Smooth muscle cell (in vitro differentiated cells): ENCODE data around the gene KSR1. TPM values are rescaled to one million over a fixed set of nuclear protein-coding genes. Genes with fewer than 3 reads are reported as not detected.

Experiments
- DNase-seq: peaks from one replicate; lab custom pipeline; 2025; ENCODE audit not compliant: unreplicated experiment; lab: John Stamatoyannopoulos, UW
- H2AFZ ChIP-seq: fragments of 200-600 bp; sonication (generic); 2 replicates; pipeline ENCODE4 v1.6.0; 2016; ENCODE audit warnings: antibody characterized with exemption, low read depth, mild to moderate bottlenecking
- H3F3A ChIP-seq: fragments of 200-600 bp; sonication (generic); 2 replicates; pipeline ENCODE4 v1.6.0; 2017; ENCODE audit warnings: antibody characterized with exemption, low read depth
- H3K27ac ChIP-seq: fragments of 200-600 bp; sonication (generic); 2 replicates; pipeline ENCODE4 v1.5.1; 2016; ENCODE audit warnings: low read depth, mild to moderate bottlenecking
- H3K27me3 ChIP-seq: fragments of 200-600 bp; sonication (generic); 2 replicates; pipeline ENCODE4 v1.6.1; 2016; ENCODE audit warnings: low read depth, mild to moderate bottlenecking
- H3K36me3 ChIP-seq: fragments of 200-600 bp; sonication (generic); 2 replicates; pipeline ENCODE4 v1.5.1; 2016; ENCODE audit warnings: low read depth
- H3K4me1 ChIP-seq: fragments of 200-600 bp; sonication (generic); 2 replicates; pipeline ENCODE4 v1.5.1; 2016; ENCODE audit warnings: low read depth
- H3K4me2 ChIP-seq: fragments of 200-600 bp; sonication (generic); 2 replicates; pipeline ENCODE4 v1.6.0; 2016; ENCODE audit warnings: mild to moderate bottlenecking
- H3K4me3 ChIP-seq: fragments of 200-600 bp; sonication (generic); 2 replicates; pipeline ENCODE4 v1.5.1; 2016; ENCODE audit warnings: mild to moderate bottlenecking
- H3K79me2 ChIP-seq: fragments of 200-600 bp; sonication (generic); 2 replicates; pipeline ENCODE4 v1.6.0; 2016; ENCODE audit warnings: low read depth, mild to moderate bottlenecking
- H3K9ac ChIP-seq: fragments of 200-600 bp; sonication (generic); 2 replicates; pipeline ENCODE4 v1.6.0; 2016; ENCODE audit warnings: low read depth
- H3K9me3 ChIP-seq: fragments of 200-600 bp; sonication (generic); replicated peaks from 2 replicates; pipeline ENCODE4 v1.5.1; 2016; ENCODE audit warnings: low read depth
- H4K20me1 ChIP-seq: fragments of 200-600 bp; sonication (generic); 2 replicates; pipeline ENCODE4 v1.6.0; 2016; ENCODE audit warnings: low read depth
- WGBS: methylation state at CpG from one replicate; pipeline ENCODE4 v1.1.7; 2016; ENCODE audit warnings: low lambda C conversion rate; 5-methylcytosine and 5-hydroxymethylcytosine counted together
- polyA plus RNA-seq: library from polyadenylated mRNA; unstranded; fragments of >200 nt; fragmentation: Nextera tagmentation; extraction: Ambion mirVana; gene quantifications from 2 replicates; pipeline ENCODE4 v1.2.1, GENCODE V29; 2016
- total RNA-seq: library from RNA; depleted of rRNA; stranded (reverse); fragments of >200 nt; gene quantifications from 2 replicates; pipeline ENCODE4 v1.2.3, GENCODE V29; 2014
- TF ChIP-seq, protein P1 (sequence below): fragments of 200-600 bp; sonication (generic); IDR thresholded peaks from 2 replicates; pipeline ENCODE4 v1.5.1; 2017; ENCODE audit warnings: borderline replicate concordance, mild to moderate bottlenecking, antibody characterized with exemption; ENCODE audit not compliant: insufficient read depth, poor library complexity, severe bottlenecking

Gene KSR1
- total and polyA plus RNA-seq, 2 experiments from 2014 or later, result 40.4 to 65.1 TPM

GRCh38 chr17:27571563-27572352 lies 115.5 kb downstream of the KSR1 start:
- no peaks in the 10 kb centered on the region for H3K27me3 ChIP-seq
- H3K4me2 ChIP-seq, result peak overlapping the region; percentile 60
- H3K4me3 ChIP-seq, result no peak overlapping the region

DNA sequence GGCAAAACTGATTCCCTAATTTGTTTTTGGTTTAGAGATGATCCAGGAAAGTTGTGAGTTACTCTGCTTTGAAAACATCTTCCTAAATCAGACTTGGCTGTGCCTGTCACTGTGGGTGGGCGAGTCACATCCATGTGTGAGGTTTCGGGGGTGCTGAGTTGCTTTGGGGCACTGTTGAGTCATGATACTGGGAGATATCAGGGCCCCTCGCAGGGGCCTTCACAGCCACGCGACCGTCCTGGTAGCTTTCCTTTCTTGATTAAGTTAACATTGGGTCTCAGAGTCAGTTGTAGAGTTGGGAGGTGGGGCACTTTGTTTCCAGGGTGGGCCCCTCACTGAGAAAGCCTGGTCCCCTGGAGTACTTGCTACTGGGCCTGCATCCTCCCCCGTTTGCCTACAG lies 116.4 kb downstream of the KSR1 start:
- Histone ChIP-seq H3K79me2 (peaks cover 75% of the 10 kb centered on the region), H2AFZ (no peak overlapping the region), H3K4me1 (peaks cover 40% of the 10 kb centered on the region), H3K27ac (peak overlapping the region; percentile 98), H3K4me3 (no peak overlapping the region), H3K4me2 (peak overlapping the region; percentile 60), H4K20me1 (peaks cover 36% of the 10 kb centered on the region), H3K9me3 (no peaks in the 10 kb centered on the region), H3K27me3 (no peaks in the 10 kb centered on the region), H3K36me3 (no peaks in the 10 kb centered on the region), H3K9ac (peak overlapping the region; percentile 31), H3F3A (peaks cover 38% of the 10 kb centered on the region)
- TF ChIP-seq, protein P1, sequence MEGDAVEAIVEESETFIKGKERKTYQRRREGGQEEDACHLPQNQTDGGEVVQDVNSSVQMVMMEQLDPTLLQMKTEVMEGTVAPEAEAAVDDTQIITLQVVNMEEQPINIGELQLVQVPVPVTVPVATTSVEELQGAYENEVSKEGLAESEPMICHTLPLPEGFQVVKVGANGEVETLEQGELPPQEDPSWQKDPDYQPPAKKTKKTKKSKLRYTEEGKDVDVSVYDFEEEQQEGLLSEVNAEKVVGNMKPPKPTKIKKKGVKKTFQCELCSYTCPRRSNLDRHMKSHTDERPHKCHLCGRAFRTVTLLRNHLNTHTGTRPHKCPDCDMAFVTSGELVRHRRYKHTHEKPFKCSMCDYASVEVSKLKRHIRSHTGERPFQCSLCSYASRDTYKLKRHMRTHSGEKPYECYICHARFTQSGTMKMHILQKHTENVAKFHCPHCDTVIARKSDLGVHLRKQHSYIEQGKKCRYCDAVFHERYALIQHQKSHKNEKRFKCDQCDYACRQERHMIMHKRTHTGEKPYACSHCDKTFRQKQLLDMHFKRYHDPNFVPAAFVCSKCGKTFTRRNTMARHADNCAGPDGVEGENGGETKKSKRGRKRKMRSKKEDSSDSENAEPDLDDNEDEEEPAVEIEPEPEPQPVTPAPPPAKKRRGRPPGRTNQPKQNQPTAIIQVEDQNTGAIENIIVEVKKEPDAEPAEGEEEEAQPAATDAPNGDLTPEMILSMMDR, result no peak
- DNase-seq, result no peak
- 35% methylated on average over 7 of the region's 7 CpGs for WGBS

More at GRCh38 chr17:27571563-27572352, 115.5 kb downstream of the KSR1 start:
- TF ChIP-seq, protein P1, result no peak
- H3K79me2 ChIP-seq, result peaks cover 84% of the 10 kb centered on the region
- peaks cover 42% of the 10 kb centered on the region for H4K20me1 ChIP-seq
- peaks cover 35% of the 10 kb centered on the region for H3F3A ChIP-seq
- no peak for DNase-seq
- 90% methylated on average over 12 of the region's 12 CpGs for WGBS
- peak overlapping the region; percentile 31 for H3K9ac ChIP-seq
- H3K36me3 ChIP-seq, result no peaks in the 10 kb centered on the region
- peak overlapping the region; percentile 98 for H3K27ac ChIP-seq
- H3K4me1 ChIP-seq, result peaks cover 31% of the 10 kb centered on the region
- H3K9me3 ChIP-seq, result no peaks in the 10 kb centered on the region
- no peak overlapping the region for H2AFZ ChIP-seq

- H4K20me1 ChIP-seq, result peaks cover 29% of the 10 kb centered on the region
- H3F3A ChIP-seq, result peaks cover 37% of the 10 kb centered on the region
- DNase-seq, result no peak
- H3K9me3 ChIP-seq, result no peaks in the 10 kb centered on the region
- peak overlapping the region; percentile 98 for H3K27ac ChIP-seq
- H3K4me3 ChIP-seq, result no peak overlapping the region
- H3K4me1 ChIP-seq, result peaks cover 41% of the 10 kb centered on the region
- H3K79me2 ChIP-seq, result peaks cover 68% of the 10 kb centered on the region
- peak overlapping the region; percentile 31 for H3K9ac ChIP-seq
- H3K36me3 ChIP-seq, result no peaks in the 10 kb centered on the region
- H2AFZ ChIP-seq, result no peak overlapping the region
- TF ChIP-seq, protein P1, result no peak
- H3K27me3 ChIP-seq, result no peaks in the 10 kb centered on the region
- peak overlapping the region; percentile 60 for H3K4me2 ChIP-seq
- 70% methylated on average over 5 of the region's 5 CpGs for WGBS
These were observed 117.3 kb downstream of the KSR1 start for GRCh38 chr17:27573548-27573947.

GRCh38 chr17:27573971-27574525 lies 117.8 kb downstream of the KSR1 start:
- WGBS, result 30% methylated on average over 4 of the region's 4 CpGs
- peaks cover 34% of the 10 kb centered on the region for H3F3A ChIP-seq
- no peaks in the 10 kb centered on the region for H3K36me3 ChIP-seq
- H3K79me2 ChIP-seq, result peaks cover 63% of the 10 kb centered on the region
- peaks cover 24% of the 10 kb centered on the region for H4K20me1 ChIP-seq
- peak overlapping the region; percentile 60 for H3K4me2 ChIP-seq
- H2AFZ ChIP-seq, result no peak overlapping the region
- H3K9me3 ChIP-seq, result no peaks in the 10 kb centered on the region
- H3K27me3 ChIP-seq, result no peaks in the 10 kb centered on the region
- TF ChIP-seq, protein P1, result no peak
- no peak overlapping the region for H3K4me3 ChIP-seq
- DNase-seq, result no peak
- peak overlapping the region; percentile 31 for H3K9ac ChIP-seq
- peak overlapping the region; percentile 98 for H3K27ac ChIP-seq
- peaks cover 41% of the 10 kb centered on the region for H3K4me1 ChIP-seq
